Calu3 (cell line): ENCODE results near the gene GHRH. TPM values are rescaled to one million over a fixed set of nuclear protein-coding genes. Genes with fewer than 3 reads are reported as not detected.

Experiments used
- BruUV-seq: library from RNA; stranded (reverse); fragments of 400-500 nt; replicated peaks from 2 replicates; lab custom pipeline; 2021; lab: Mats Ljungman, UMichigan
- CTCF ChIA-PET: fragments of 300-600 bp; sonication (Branson Sonifier 250); formaldehyde crosslinking; loops from one replicate; lab custom pipeline; 2022; ENCODE audit warnings: antibody characterized with exemption; lab: Charles Lee
- DNase-seq: peaks from one replicate; pipeline ENCODE4 v3.0.0; 2022
- H3K27ac Mint-ChIP-seq: one replicate; pipeline ENCODE4 v1.8.0; 2022; ENCODE audit warnings: mixed read lengths; ENCODE audit not compliant: unreplicated experiment
- H3K27me3 Mint-ChIP-seq: one replicate; pipeline ENCODE4 v1.8.0; 2022; ENCODE audit warnings: mixed read lengths; ENCODE audit not compliant: unreplicated experiment
- H3K36me3 Mint-ChIP-seq: one replicate; pipeline ENCODE4 v1.8.0; 2022; ENCODE audit warnings: mild to moderate bottlenecking, moderate library complexity, mixed read lengths; ENCODE audit not compliant: insufficient read depth, unreplicated experiment
- H3K4me1 Mint-ChIP-seq: one replicate; pipeline ENCODE4 v1.8.0; 2022; ENCODE audit warnings: mild to moderate bottlenecking, low read depth, mixed read lengths; ENCODE audit not compliant: unreplicated experiment
- H3K4me3 Mint-ChIP-seq: one replicate; pipeline ENCODE4 v1.8.0; 2022; ENCODE audit warnings: mild to moderate bottlenecking, low read depth, moderate library complexity, mixed read lengths; ENCODE audit not compliant: unreplicated experiment
- H3K9me3 Mint-ChIP-seq: one replicate; pipeline ENCODE4 v1.8.0; 2022; ENCODE audit warnings: low read depth, mixed read lengths; ENCODE audit not compliant: unreplicated experiment
- CTCF ChIP-seq: fragments of 200-600 bp; IDR thresholded peaks from one replicate; pipeline ENCODE4 v1.8.0; 2022; ENCODE audit warnings: antibody characterized with exemption; ENCODE audit not compliant: unreplicated experiment
- intact Hi-C: fragments of 100-400 bp; cut with micrococcal nuclease; formaldehyde crosslinking; loops from one replicate; pipeline ENCODE4 v1.10.0; 2022; ENCODE audit not compliant: unreplicated experiment
- total RNA-seq: library from RNA; stranded (reverse); gene quantifications from 2 replicates; pipeline ENCODE4 v1.2.3, GENCODE V29; 2022

The GHRH gene
- total RNA-seq, 1 experiment from 2014 or later, result not detected

GRCh38 chr20:37308086-37309050 is 46.8 kb upstream of the GHRH start:
- H3K27me3 Mint-ChIP-seq, result no peaks in the 10 kb centered on the region
- peak overlapping the region; percentile 67 for H3K27ac Mint-ChIP-seq
- TF ChIP-seq CTCF, result no peak
- H3K4me3 Mint-ChIP-seq, result peak overlapping the region; percentile 18
- intact Hi-C loops, result loop anchor here (1.0 kb wide), 1 partner anchor 28 kb away; no protein-coding TSS in a partner anchor
- H3K36me3 Mint-ChIP-seq, result peaks cover 40% of the 10 kb centered on the region
- no peaks in the 10 kb centered on the region for H3K9me3 Mint-ChIP-seq
- no TSS peak for BruUV-seq
- peaks cover 37% of the 10 kb centered on the region for H3K4me1 Mint-ChIP-seq
- peak; percentile 63 for DNase-seq
- CTCF ChIA-PET, result no interaction called here

- TF ChIP-seq CTCF, result no peak
- Mint-ChIP-seq H3K36me3 (peaks cover 52% of the 10 kb centered on the region), H3K27ac (no peak overlapping the region), H3K9me3 (no peaks in the 10 kb centered on the region), H3K4me1 (peaks cover 40% of the 10 kb centered on the region), H3K4me3 (no peak overlapping the region), H3K27me3 (no peaks in the 10 kb centered on the region)
- BruUV-seq, result no TSS peak
- DNase-seq, result no peak
- intact Hi-C loops, result no loop called here
- CTCF ChIA-PET, result no interaction called here
Measured at GRCh38 chr20:37305839-37306238, 44.2 kb upstream of the GHRH start.

GRCh38 chr20:37305079-37305478 is 43.5 kb upstream of the GHRH start:
- TF ChIP-seq CTCF, result no peak

GRCh38 chr20:37303637-37304036 is 42.0 kb upstream of the GHRH start:
- intact Hi-C loops, result no loop called here
- Mint-ChIP-seq H3K27ac (no peak overlapping the region), H3K4me1 (peaks cover 32% of the 10 kb centered on the region), H3K36me3 (peaks cover 30% of the 10 kb centered on the region), H3K4me3 (no peak overlapping the region), H3K9me3 (no peaks in the 10 kb centered on the region), H3K27me3 (no peaks in the 10 kb centered on the region)
- no TSS peak for BruUV-seq
- no peak for DNase-seq
- TF ChIP-seq CTCF, result no peak
- CTCF ChIA-PET, result interaction anchor here (0.6 kb wide), 1 partner anchor 42 kb away, joined by 3 read pairs; the partner anchor contains the start of gene SRC

More at GRCh38 chr20:37305079-37305478, 43.5 kb upstream of the GHRH start:
- Mint-ChIP-seq H3K36me3 (peaks cover 44% of the 10 kb centered on the region), H3K27me3 (no peaks in the 10 kb centered on the region), H3K27ac (no peak overlapping the region), H3K4me3 (no peak overlapping the region), H3K4me1 (peaks cover 42% of the 10 kb centered on the region), H3K9me3 (no peaks in the 10 kb centered on the region)
- no peak for DNase-seq
- intact Hi-C loops, result no loop called here
- CTCF ChIA-PET, result no interaction called here
- no TSS peak for BruUV-seq
